Cortex of kidney (tissue), 1 donor: Measurements from ENCODE around the gene DLG2.

ENCODE experiments used
- DNase-seq: peaks from one replicate; lab custom pipeline; 2025; lab: John Stamatoyannopoulos, UW

The DLG2 gene

GRCh38 chr11:84256618-84257017, 1370.5 kb downstream of the DLG2 start:
- no peak for DNase-seq

- DNase-seq: no peak
Measured at GRCh38 chr11:84255483-84255882, 1371.7 kb downstream of the DLG2 start.

- no peak for DNase-seq
Measured at GRCh38 chr11:84250834-84251613, 1376.1 kb downstream of the DLG2 start.

- no peak for DNase-seq
Measured at GRCh38 chr11:84249344-84250135, 1377.6 kb downstream of the DLG2 start.

GRCh38 chr11:84247926-84248325, 1379.2 kb downstream of the DLG2 start:
- DNase-seq: no peak

GRCh38 chr11:84247129-84247528, 1380.0 kb downstream of the DLG2 start:
- DNase-seq: no peak

- no peak for DNase-seq
Measured at GRCh38 chr11:84243629-84244263, 1383.4 kb downstream of the DLG2 start.

GRCh38 chr11:84241343-84242131, 1385.6 kb downstream of the DLG2 start:
- no peak for DNase-seq

- DNase-seq: no peak
Measured at GRCh38 chr11:84240847-84241246, 1386.3 kb downstream of the DLG2 start.

GRCh38 chr11:84236436-84236835, 1390.7 kb downstream of the DLG2 start:
- no peak for DNase-seq

GRCh38 chr11:84234462-84235202, 1392.5 kb downstream of the DLG2 start:
- no peak for DNase-seq

- no peak for DNase-seq
Measured at GRCh38 chr11:84234011-84234410, 1393.1 kb downstream of the DLG2 start.

GRCh38 chr11:84232511-84232910, 1394.6 kb downstream of the DLG2 start:
- DNase-seq: no peak

- no peak for DNase-seq
Measured at GRCh38 chr11:84230402-84230801, 1396.7 kb downstream of the DLG2 start.

- DNase-seq: no peak
Measured at GRCh38 chr11:84227970-84228665, 1399.0 kb downstream of the DLG2 start.

GRCh38 chr11:84224042-84224441, 1403.1 kb downstream of the DLG2 start:
- DNase-seq: no peak

- DNase-seq: no peak
Measured at GRCh38 chr11:84218318-84218717, 1408.8 kb downstream of the DLG2 start.

GRCh38 chr11:84215672-84216071, 1411.5 kb downstream of the DLG2 start:
- DNase-seq: no peak

GRCh38 chr11:84214557-84214956, 1412.6 kb downstream of the DLG2 start:
- DNase-seq: no peak
